K562 (cell line): ENCODE data around the gene RTP3. TPM values are rescaled to one million over a fixed set of nuclear protein-coding genes. Genes with fewer than 3 reads are reported as not detected.
A peak's percentile ranks its signal among the peaks of the same experiment; 100 is the strongest.

Experiments
- ATAC-seq: fragments of 200-7000 bp; cut with Tn5 transposase; 3 replicates; pipeline ENCODE4 v1.9.1; 2020; ENCODE audit warnings: moderate library complexity
- BruUV-seq: library from RNA; stranded (reverse); fragments of 400-500 nt; replicated peaks from 2 replicates; lab custom pipeline; 2021; lab: Mats Ljungman, UMichigan
- CTCF ChIA-PET: fragments of 300-600 bp; formaldehyde crosslinking; extraction: SDS; loops from one replicate; lab custom pipeline; 2021; ENCODE audit warnings: low intra/inter-chr PET ratio; lab: Yijun Ruan, JAX
- POLR2A ChIA-PET: fragments of 300-600, 350-650 bp; sonication (Branson Sonifier 250); formaldehyde crosslinking; extraction: SDS; loops from one replicate; lab custom pipeline; 2021; ENCODE audit warnings: antibody characterized with exemption, inconsistent platforms; lab: Yijun Ruan, JAX
- DNase-seq, 4 experiments: peaks; one replicate each; pipeline versions ENCODE4 v3.0.0 to v3.0.0-alpha.2; 2011 to 2018; ENCODE audit warnings: low spot score in 3 of 4, mixed read lengths in 3 of 4; ENCODE audit errors: extremely low read depth in 1 of 4
- FAIRE-seq: peaks from 2 replicates; lab custom pipeline; 2011; peaks lifted over from hg19 to GRCh38; lab: Jason Lieb, UNC
- H2AFZ ChIP-seq: 2 replicates; pipeline ENCODE4 v1.6.0; 2011; ENCODE audit warnings: low read depth, low read length, control low read depth, inconsistent platforms
- H3K27ac ChIP-seq: fragments of 200-600 bp; 3 replicates; pipeline ENCODE4 v1.8.0; 2011; ENCODE audit warnings: low read depth, mild to moderate bottlenecking, control low read depth, inconsistent platforms, low read length, moderate library complexity, mixed read lengths; ENCODE audit errors: extremely low read depth
- H3K27me3 ChIP-seq, 2 experiments: fragments of 300-600 bp in 1 of 2; 2 replicates in 1 of 2; 3 replicates in 1 of 2; pipeline versions ENCODE4 v1.6.0 to v1.8.0; 2011; ENCODE audit warnings: inconsistent platforms in 2 of 2, low read length in 2 of 2, mild to moderate bottlenecking in 1 of 2, mixed read lengths in 1 of 2, moderate library complexity in 1 of 2; ENCODE audit not compliant: control insufficient read depth in 2 of 2, insufficient read depth in 2 of 2
- H3K36me3 ChIP-seq: fragments of 300-600 bp; 3 replicates; pipeline ENCODE4 v1.8.0; 2011; ENCODE audit warnings: mild to moderate bottlenecking, low read length, inconsistent platforms; ENCODE audit not compliant: control insufficient read depth, insufficient read depth
- H3K4me1 ChIP-seq, 2 experiments: fragments of 200-600 bp in 1 of 2; replicated peaks in 1 of 2; 2 replicates in 1 of 2; 3 replicates in 1 of 2; pipeline versions ENCODE4 v1.5.1 to v1.8.0; 2011; ENCODE audit warnings: inconsistent platforms in 2 of 2, low read length in 2 of 2, mild to moderate bottlenecking in 1 of 2, mixed read lengths in 1 of 2, moderate library complexity in 1 of 2; ENCODE audit not compliant: control insufficient read depth in 2 of 2, insufficient read depth in 2 of 2
- H3K4me2 ChIP-seq: 2 replicates; pipeline ENCODE4 v1.6.1; 2011; ENCODE audit warnings: low read length, control low read depth, inconsistent platforms, mixed read lengths; ENCODE audit not compliant: insufficient read depth
- H3K4me3 ChIP-seq: fragments of 200-600 bp; sonication (generic), shearing (Covaris generic); 2 replicates; pipeline ENCODE4 v1.5.1; 2016; ENCODE audit warnings: control low read depth, inconsistent platforms
- H3K79me2 ChIP-seq: fragments of 200-600 bp; 3 replicates; pipeline ENCODE4 v1.8.0; 2011; ENCODE audit warnings: low read length, inconsistent platforms; ENCODE audit not compliant: control insufficient read depth, insufficient read depth
- H3K9ac ChIP-seq, 2 experiments: 2 replicates each; pipeline versions ENCODE4 v1.6.0 to v1.6.1; 2011; ENCODE audit warnings: low read depth in 2 of 2, low read length in 2 of 2, control low read depth in 1 of 2, inconsistent platforms in 1 of 2, mild to moderate bottlenecking in 1 of 2, mixed read lengths in 1 of 2; ENCODE audit not compliant: insufficient read depth in 1 of 2
- H3K9me1 ChIP-seq: one replicate; pipeline ENCODE4 v1.6.0; 2011; ENCODE audit warnings: inconsistent platforms, mild to moderate bottlenecking, low read length, moderate library complexity; ENCODE audit not compliant: control insufficient read depth, insufficient read depth
- H3K9me3 ChIP-seq: replicated peaks from 2 replicates; pipeline ENCODE4 v1.5.1; 2011; ENCODE audit warnings: low read depth, low read length, inconsistent platforms; ENCODE audit not compliant: control insufficient read depth, insufficient read depth
- H4K20me1 ChIP-seq: replicated peaks from 2 replicates; pipeline ENCODE4 v1.6.1; 2011; ENCODE audit warnings: low read length, inconsistent platforms, mixed read lengths; ENCODE audit not compliant: control insufficient read depth, insufficient read depth
- WGBS: fragments of 100-300 bp; shearing (Covaris generic); methylation state at CpG from one replicate; pipeline ENCODE4 v1.1.6; 2016; ENCODE audit warnings: low coverage, mixed read lengths; ENCODE audit not compliant: insufficient coverage; ENCODE audit errors: missing lambda C conversion rate; 5-methylcytosine and 5-hydroxymethylcytosine counted together
- in situ Hi-C: fragments of 300-500 bp; cut with MboI; formaldehyde crosslinking; loops from 4 replicates; pipeline ENCODE4 v1.15.0; 2018; ENCODE audit warnings: inconsistent platforms, mixed read lengths
- intact Hi-C: fragments of 100-400 bp; cut with micrococcal nuclease; formaldehyde crosslinking; loops from 2 replicates; pipeline ENCODE4 v1.14.2; 2022
- polyA plus RNA-seq, 8 experiments: library from polyadenylated mRNA; depleted of rRNA in 4 of 8; stranded (reverse) in 5 of 8; unstranded in 3 of 8; fragments of >200 nt; fragmentation: Nextera tagmentation in 2 of 8; fragmentation: Illumina TruSeq in 1 of 8; extraction: Ambion mirVana in 2 of 8; extraction: Trizol in 1 of 8; gene quantifications; 2 replicates each; pipeline versions ENCODE4 v1.2.1 to v1.2.3, GENCODE V29; 2011 to 2014; ENCODE audit warnings: inconsistent platforms in 1 of 8, missing spikeins in 1 of 8
- total RNA-seq, 7 experiments: library from RNA; depleted of rRNA in 6 of 7; stranded (reverse); fragments of >200 nt in 6 of 7; fragmentation: Illumina TruSeq in 2 of 7; extraction: Trizol in 2 of 7; gene quantifications; 2 replicates each; pipeline versions ENCODE4 v1.2.1 to v1.2.3, GENCODE V29; 2011 to 2021; ENCODE audit warnings: low replicate concordance in 1 of 7
- TF ChIP-seq, protein P1 (sequence below): fragments of 250-450 bp; sonication (Bioruptor Pico); IDR thresholded peaks from 2 replicates; pipeline ENCODE4 v1.8.0; 2022; ENCODE audit warnings: inconsistent platforms, mild to moderate bottlenecking, moderate library complexity, borderline replicate concordance
- TF ChIP-seq, protein P2 (sequence below): fragments of 250-450 bp; sonication (Bioruptor Pico); IDR thresholded peaks from 2 replicates; pipeline ENCODE4 v1.4.0; 2020; ENCODE audit warnings: mild to moderate bottlenecking, moderate library complexity, borderline replicate concordance
- TF ChIP-seq, protein P3 (sequence below): fragments of 450-650 bp; IDR thresholded peaks from 2 replicates; pipeline ENCODE4 v1.6.1; 2016; ENCODE audit warnings: mild to moderate bottlenecking, moderate library complexity

RTP3 gene
- total and polyA plus RNA-seq, 9 of the 15 experiments (the other 6 are each of a cell fraction or from before 2014, with no cell fraction given), result not detected

DNA sequence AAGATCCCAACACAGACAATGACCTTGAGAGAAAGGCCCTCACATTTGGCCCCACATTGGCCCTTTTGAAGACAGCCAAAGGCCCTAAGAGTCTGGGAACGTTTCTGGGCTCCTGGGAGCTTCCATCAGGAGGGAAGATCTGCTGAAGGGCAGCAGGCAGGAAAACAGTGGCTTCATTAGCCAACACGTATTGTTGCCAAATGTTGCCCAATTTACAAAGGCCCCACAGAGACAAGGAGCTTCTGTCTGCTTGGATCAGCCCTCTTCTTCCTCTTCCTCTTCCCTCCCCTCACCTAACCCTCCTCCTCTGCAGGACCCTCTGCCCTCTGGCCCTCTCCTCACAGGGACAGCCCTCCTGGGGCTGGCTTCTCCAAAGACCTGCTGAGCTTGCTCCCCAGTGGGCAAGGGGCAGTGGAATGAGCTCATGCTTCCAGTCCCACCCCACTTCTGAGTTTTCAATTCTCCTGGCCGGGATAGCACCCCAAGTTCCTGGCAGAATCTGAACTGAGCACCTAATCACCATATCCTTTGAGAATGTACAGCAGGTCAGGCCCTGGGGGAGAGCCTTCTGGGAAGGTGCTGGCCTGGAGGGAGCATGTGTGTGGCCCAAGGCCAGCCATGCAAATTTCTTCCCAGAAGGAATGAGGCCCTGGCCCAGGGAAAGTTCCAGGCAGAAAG lies 28.0 kb upstream of the RTP3 start (continued):
- TF ChIP-seq, protein P1, sequence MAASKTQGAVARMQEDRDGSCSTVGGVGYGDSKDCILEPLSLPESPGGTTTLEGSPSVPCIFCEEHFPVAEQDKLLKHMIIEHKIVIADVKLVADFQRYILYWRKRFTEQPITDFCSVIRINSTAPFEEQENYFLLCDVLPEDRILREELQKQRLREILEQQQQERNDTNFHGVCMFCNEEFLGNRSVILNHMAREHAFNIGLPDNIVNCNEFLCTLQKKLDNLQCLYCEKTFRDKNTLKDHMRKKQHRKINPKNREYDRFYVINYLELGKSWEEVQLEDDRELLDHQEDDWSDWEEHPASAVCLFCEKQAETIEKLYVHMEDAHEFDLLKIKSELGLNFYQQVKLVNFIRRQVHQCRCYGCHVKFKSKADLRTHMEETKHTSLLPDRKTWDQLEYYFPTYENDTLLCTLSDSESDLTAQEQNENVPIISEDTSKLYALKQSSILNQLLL (CRISPR knock-in tag), result no peak
- TF ChIP-seq, protein P2, sequence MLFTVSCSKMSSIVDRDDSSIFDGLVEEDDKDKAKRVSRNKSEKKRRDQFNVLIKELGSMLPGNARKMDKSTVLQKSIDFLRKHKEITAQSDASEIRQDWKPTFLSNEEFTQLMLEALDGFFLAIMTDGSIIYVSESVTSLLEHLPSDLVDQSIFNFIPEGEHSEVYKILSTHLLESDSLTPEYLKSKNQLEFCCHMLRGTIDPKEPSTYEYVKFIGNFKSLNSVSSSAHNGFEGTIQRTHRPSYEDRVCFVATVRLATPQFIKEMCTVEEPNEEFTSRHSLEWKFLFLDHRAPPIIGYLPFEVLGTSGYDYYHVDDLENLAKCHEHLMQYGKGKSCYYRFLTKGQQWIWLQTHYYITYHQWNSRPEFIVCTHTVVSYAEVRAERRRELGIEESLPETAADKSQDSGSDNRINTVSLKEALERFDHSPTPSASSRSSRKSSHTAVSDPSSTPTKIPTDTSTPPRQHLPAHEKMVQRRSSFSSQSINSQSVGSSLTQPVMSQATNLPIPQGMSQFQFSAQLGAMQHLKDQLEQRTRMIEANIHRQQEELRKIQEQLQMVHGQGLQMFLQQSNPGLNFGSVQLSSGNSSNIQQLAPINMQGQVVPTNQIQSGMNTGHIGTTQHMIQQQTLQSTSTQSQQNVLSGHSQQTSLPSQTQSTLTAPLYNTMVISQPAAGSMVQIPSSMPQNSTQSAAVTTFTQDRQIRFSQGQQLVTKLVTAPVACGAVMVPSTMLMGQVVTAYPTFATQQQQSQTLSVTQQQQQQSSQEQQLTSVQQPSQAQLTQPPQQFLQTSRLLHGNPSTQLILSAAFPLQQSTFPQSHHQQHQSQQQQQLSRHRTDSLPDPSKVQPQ, result no peak

DNA sequence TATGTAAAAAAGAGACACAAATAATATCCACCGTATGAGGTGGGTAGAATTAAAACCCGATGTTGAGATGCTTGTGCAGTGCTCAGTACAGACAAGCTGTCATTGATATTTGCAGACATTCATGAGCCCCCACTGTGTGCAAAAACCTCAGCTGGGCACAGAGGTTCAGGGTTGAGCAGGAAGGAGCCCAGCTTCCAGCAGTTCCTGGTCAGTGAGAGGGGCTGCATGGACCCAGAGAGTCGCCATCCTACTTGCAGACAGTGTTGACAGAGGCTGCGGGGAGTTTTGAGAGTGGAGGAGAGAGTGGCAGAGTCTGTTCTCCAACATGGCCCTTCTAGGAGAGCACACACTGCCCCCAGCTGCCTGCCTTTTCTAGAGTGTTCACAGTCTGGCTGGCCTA lies 26.9 kb upstream of the RTP3 start:
- WGBS, result 2% methylated on average over 4 of the region's 4 CpGs
- no peaks in the 10 kb centered on the region for H3K79me2 ChIP-seq
- in situ Hi-C loops, result no loop called here
- H2AFZ ChIP-seq, result no peak overlapping the region
- no peak overlapping the region for H3K27ac ChIP-seq
- no peaks in the 10 kb centered on the region for H3K36me3 ChIP-seq
- intact Hi-C loops, result no loop called here
- POLR2A ChIA-PET, result interaction anchor here (0.6 to 1.3 kb wide), 3 partner anchors 9 to 471 kb away, joined by 3 read pairs; no protein-coding TSS in a partner anchor
- no TSS peak for BruUV-seq
- no peak overlapping the region for H3K9ac ChIP-seq
- CTCF ChIA-PET, result no interaction called here
- peaks cover 0 to 65% of the 10 kb centered on the region in 2 experiments; a peak in 4 of 5 replicates for H3K27me3 ChIP-seq
- no peaks in the 10 kb centered on the region for H3K9me1 ChIP-seq
- DNase-seq (no peak), ATAC-seq (peak; percentile 68), FAIRE-seq (no peak)
- H3K9me3 ChIP-seq, result no peaks in the 10 kb centered on the region
- H3K4me3 ChIP-seq, result no peak overlapping the region
- H4K20me1 ChIP-seq, result no peaks in the 10 kb centered on the region
- H3K4me2 ChIP-seq, result no peak overlapping the region
- H3K4me1 ChIP-seq, result no peaks in the 10 kb centered on the region
- TF ChIP-seq, protein P3, sequence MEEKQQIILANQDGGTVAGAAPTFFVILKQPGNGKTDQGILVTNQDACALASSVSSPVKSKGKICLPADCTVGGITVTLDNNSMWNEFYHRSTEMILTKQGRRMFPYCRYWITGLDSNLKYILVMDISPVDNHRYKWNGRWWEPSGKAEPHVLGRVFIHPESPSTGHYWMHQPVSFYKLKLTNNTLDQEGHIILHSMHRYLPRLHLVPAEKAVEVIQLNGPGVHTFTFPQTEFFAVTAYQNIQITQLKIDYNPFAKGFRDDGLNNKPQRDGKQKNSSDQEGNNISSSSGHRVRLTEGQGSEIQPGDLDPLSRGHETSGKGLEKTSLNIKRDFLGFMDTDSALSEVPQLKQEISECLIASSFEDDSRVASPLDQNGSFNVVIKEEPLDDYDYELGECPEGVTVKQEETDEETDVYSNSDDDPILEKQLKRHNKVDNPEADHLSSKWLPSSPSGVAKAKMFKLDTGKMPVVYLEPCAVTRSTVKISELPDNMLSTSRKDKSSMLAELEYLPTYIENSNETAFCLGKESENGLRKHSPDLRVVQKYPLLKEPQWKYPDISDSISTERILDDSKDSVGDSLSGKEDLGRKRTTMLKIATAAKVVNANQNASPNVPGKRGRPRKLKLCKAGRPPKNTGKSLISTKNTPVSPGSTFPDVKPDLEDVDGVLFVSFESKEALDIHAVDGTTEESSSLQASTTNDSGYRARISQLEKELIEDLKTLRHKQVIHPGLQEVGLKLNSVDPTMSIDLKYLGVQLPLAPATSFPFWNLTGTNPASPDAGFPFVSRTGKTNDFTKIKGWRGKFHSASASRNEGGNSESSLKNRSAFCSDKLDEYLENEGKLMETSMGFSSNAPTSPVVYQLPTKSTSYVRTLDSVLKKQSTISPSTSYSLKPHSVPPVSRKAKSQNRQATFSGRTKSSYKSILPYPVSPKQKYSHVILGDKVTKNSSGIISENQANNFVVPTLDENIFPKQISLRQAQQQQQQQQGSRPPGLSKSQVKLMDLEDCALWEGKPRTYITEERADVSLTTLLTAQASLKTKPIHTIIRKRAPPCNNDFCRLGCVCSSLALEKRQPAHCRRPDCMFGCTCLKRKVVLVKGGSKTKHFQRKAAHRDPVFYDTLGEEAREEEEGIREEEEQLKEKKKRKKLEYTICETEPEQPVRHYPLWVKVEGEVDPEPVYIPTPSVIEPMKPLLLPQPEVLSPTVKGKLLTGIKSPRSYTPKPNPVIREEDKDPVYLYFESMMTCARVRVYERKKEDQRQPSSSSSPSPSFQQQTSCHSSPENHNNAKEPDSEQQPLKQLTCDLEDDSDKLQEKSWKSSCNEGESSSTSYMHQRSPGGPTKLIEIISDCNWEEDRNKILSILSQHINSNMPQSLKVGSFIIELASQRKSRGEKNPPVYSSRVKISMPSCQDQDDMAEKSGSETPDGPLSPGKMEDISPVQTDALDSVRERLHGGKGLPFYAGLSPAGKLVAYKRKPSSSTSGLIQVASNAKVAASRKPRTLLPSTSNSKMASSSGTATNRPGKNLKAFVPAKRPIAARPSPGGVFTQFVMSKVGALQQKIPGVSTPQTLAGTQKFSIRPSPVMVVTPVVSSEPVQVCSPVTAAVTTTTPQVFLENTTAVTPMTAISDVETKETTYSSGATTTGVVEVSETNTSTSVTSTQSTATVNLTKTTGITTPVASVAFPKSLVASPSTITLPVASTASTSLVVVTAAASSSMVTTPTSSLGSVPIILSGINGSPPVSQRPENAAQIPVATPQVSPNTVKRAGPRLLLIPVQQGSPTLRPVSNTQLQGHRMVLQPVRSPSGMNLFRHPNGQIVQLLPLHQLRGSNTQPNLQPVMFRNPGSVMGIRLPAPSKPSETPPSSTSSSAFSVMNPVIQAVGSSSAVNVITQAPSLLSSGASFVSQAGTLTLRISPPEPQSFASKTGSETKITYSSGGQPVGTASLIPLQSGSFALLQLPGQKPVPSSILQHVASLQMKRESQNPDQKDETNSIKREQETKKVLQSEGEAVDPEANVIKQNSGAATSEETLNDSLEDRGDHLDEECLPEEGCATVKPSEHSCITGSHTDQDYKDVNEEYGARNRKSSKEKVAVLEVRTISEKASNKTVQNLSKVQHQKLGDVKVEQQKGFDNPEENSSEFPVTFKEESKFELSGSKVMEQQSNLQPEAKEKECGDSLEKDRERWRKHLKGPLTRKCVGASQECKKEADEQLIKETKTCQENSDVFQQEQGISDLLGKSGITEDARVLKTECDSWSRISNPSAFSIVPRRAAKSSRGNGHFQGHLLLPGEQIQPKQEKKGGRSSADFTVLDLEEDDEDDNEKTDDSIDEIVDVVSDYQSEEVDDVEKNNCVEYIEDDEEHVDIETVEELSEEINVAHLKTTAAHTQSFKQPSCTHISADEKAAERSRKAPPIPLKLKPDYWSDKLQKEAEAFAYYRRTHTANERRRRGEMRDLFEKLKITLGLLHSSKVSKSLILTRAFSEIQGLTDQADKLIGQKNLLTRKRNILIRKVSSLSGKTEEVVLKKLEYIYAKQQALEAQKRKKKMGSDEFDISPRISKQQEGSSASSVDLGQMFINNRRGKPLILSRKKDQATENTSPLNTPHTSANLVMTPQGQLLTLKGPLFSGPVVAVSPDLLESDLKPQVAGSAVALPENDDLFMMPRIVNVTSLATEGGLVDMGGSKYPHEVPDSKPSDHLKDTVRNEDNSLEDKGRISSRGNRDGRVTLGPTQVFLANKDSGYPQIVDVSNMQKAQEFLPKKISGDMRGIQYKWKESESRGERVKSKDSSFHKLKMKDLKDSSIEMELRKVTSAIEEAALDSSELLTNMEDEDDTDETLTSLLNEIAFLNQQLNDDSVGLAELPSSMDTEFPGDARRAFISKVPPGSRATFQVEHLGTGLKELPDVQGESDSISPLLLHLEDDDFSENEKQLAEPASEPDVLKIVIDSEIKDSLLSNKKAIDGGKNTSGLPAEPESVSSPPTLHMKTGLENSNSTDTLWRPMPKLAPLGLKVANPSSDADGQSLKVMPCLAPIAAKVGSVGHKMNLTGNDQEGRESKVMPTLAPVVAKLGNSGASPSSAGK, result no peak
